Measurements from ENCODE around the gene CCDC102A.
A peak's percentile ranks its signal among the peaks of the same experiment; 100 is the strongest.
"Not testable (repeated sequence)": the region's sequence is repeated elsewhere in the genome, so short reads cannot be mapped to it uniquely, and the experiment has no call there.

CCDC102A gene

DNA sequence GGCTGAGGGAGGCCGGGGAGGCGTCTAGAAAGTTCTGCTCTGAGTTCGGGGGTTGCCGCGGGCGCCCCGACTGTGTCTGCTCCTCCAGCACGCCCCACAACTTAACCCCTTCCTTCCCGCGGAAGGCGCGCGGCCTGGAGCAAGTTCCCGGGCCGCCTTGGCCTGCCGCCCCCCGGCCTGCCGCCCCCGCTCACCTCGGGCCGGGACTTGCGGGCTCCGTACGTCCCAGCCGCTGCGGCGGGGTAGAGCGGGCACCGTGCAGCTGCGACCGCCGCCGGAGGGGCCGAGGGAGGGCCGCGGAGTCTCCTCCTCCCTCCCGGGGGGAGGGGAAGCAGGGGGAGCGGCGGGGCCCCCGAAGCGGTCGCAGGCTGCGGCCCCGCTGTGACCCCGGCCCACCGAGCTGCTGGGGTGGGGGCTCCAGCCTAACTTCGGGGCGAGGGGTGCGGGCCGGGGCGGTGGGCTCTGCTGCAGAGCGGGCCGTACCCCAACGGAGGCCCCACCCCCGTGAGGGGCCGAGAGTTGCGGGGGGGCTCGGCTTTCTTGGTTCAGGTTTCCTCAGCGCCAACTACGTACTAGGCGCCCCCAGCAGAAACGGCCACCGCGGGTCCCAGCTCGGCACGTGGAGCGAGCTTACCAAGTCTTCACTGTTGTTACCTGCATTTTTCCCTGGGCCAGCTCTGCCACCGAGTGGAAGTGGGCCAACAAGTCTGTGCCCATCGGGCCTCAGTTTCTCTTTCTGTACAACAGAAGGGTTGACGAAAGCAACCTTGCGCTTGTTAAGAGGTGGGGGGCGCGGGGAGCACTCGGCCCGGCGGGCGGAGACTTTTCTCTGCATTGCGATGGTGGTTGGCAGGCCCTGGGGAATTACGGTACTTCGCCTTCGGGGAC is at the start of gene CCDC102A:
CCDC102A (minus strand) TSS at position 266 of the 888 bp plus-strand sequence. CDS start 7,394 bp downstream, outside the sequence.
- peak in 2 of 4 experiments; percentile 28 to 40 for DNase-seq (ENCODE audit: low read depth in 4 of 4, low spot score in 1 of 4)

DNA sequence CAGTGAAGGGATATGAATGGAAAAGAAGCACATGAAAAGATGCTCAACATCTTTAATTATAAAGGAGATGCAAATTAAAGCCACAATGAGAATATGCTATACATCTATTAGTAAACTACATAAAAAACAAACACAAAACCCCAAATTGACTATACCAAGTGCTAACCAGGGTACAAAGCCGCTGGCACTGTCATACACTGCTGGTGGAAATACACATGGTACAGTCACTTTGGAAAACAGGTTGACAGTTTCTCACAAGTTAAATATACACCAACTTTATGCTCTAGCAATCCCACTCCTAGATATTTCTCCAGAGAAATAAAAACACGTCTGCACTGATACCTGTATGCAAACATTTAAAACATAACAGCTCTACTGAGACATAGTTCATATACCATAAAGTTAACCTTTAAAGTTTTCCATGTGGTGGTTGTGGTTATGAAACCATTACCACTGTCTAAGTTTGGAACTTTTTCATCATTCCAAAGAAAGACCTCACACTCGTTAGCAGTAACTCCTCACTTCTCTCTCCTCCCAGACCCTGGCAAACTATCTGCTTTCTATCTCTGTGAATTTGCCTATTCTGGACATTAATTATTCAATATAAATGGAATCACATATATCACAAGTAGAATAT is 48.8 kb upstream of the CCDC102A start:
- DNase-seq (ENCODE audit: low read depth in 4 of 4, low spot score in 1 of 4), result no peak

DNA sequence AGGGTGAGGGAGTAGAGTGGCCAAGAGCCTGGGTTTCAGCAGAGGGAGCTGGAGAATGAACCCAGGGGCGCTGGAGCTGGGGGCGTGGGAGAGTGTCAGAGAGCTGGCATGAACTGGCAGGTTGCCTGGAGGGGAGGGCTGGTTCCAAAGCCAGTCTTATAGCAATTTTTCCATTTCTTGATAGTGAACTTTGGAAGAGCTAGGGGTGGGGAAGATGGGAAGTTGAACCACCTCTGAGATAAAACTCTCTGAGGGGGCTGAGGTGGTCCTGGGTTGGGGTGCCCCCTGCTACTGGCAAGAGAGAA is 42.9 kb upstream of the CCDC102A start:
- DNase-seq (ENCODE audit: low read depth in 4 of 4, low spot score in 1 of 4), result no peak

DNA sequence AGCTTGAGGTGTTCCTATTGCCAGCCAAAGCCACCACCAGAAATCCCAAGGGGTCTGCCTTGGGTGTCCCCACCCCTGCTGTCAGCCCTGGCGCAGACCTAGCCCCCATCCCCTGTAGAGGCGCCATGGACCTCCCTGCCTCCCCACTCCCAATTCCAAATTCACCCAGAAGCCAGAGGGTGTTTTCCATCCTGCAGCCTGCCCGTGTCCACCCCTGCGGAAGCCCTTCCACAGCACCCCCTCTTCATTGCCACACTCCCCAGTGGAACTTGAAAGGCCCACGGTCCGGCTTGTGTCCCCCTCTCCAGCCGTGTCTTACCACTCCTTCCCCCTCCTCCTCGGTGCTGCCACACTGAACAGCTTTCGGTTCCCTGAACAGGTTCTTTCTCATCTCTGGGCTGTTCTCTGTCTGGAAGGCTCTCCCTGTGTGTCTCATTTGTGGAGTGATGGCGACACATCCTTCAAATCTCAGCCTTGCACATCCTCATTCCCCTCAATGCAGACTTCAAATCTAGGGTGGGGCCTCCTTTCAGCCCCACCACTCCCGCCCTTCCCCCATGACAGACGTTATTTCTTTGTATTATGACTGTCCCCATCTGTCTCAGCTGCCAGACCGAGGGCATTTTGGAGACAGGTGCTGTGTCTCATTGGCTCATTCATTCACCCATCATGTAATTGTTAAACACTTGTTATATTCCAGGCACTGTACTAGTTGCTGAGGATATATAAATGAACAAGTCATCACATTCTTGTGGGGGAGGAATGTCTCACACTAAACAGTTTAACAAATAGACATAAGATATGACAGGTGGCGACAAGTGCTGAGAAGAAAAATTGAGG is 42.4 kb upstream of the CCDC102A start:
- no peak for DNase-seq (ENCODE audit: low read depth in 4 of 4, low spot score in 1 of 4)

DNA sequence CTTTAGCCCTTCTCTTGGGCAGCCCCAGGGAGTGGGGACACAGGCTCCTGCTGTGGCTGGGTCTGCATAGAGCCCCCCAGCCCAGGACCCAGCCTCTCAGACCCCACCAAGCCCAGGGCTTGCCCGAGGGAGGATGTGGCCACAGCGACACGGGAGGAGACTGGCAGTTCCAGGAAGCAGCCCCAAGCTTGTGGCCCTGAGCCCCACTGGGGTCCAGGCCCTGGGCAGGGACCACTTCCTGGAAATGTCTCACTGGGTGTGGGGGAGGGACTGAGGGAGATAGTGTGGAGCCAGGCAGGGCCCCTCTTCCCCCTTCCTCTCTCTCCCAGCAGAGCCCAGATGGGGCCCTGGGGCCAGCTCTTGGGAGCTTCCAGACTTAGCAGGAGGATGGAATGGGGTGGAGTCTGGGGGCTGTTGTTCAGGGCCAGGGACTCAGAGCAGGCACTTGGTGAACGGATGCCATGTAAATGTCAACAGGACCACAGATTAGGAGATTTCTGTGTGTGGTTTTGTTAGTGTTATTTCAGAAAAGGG is 41.4 kb upstream of the CCDC102A start:
- no peak for DNase-seq (ENCODE audit: low read depth in 4 of 4, low spot score in 1 of 4)

DNA sequence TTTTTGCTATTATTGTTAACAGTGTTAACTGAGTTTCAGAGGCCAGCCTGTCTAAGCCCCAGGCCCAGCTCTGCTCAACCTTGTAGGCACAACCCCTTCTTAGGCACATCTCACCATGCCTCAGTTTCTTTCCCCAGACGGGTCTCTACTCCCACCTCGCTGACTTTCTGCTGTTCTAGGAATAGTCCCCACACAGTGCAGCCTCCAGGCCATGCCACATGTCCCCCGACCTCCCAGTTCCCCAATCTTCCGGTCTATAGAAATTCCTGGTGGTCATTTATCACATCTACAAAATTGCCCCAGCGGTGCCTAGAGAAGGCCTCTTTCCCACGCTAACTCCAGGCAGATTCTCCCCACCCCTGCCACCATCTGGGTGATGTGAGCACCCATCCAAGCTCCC is 40.8 kb upstream of the CCDC102A start:
- DNase-seq (ENCODE audit: low read depth in 4 of 4, low spot score in 1 of 4), result no peak

DNA sequence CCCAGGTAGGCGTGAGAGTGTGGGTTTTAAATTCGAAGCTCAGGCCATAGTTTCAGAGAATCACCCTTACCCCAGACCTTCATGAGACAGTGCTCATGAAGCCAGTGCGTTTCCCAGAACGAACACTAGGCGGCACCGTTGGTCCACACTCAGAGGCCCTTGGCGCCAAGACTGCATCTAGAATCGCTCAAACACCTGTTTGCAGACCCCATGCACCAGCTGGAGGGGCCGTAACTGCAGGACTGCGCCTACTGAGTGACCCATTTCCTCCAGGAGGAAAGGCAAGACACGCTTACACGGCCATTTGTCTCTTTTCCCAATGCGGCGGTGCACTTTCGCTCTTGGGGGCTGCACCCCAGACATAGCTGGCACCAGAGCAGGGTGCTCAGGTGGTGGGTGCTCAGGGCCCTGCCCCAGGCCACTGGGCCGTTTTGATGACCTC is 40.1 kb upstream of the CCDC102A start:
- peak; percentile 64 to 83 (median 74) for DNase-seq (ENCODE audit: low read depth in 4 of 4, low spot score in 1 of 4)

DNA sequence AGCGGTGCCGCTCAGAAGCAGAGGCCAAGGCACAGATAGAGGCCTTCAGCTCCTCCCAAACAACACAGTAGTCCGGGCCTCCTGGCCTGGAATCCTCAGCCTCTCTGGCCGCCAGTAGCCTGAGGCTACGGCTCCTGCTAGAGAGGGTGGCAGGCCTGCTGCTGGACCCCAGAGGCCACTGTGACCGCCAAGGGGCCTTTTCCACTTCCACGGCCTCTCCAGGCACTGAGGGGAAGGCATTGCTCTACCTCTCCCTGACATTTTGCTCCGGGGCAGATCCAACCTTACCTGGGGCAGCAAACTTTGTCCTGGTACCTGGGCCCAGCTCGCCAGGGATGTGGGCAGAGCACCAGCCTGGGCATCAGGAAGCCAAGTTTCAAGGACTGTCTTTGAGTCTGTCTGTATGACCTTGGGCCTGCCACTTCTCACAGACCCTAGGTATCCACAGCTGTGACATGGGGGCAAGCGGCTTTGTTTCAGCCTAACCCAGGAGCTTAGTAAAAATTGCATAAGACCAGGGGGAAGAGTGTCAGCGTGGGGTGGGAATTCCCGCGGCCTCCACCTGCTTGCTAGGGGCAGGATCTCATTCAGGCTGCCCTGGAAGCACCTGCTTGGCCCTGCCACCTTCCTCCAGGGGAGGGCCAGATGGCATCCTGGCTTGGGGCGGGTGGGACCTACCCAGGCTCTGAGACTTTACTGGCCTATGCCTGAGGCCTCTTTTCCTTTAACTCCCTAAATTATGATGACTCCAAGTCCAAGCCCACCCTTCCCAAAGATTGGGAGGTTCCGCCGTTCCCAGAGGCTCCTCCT is 39.3 kb upstream of the CCDC102A start:
- DNase-seq (ENCODE audit: low read depth in 4 of 4, low spot score in 1 of 4), result no peak

DNA sequence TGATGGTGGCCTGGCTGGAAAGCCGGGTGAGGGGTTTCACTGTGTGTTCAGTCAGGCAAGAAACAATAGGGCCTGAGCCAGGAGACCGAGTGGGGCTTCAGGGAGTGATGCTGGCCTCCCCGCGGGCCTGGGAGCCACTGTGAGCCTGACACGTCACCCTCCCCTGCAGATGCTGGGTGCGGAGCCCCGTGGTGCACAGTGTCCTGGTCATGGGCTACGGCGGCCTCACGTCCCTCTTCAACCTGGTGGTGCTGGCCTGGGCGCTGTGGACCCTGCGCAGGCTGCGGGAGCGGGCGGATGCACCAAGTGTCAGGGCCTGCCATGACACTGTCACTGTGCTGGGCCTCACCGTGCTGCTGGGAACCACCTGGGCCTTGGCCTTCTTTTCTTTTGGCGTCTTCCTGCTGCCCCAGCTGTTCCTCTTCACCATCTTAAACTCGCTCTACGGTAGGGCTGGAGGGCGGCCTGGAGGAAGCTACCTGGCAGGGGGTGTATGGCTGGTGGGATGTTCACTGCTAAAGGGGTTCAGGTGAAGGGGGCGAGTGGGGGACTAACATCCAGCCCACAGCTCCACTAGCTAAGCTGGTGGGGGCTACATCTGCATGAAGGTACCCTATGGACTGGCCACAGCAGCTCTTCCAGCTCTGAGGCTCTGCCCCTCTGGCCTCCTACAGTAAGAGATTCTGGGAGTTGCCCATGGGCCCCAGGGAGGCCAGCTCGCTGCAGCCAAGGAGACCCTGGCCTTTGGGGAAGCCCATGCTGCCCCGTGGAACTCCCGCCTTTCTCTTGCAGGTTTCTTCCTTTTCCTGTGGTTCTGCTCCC is 38.5 kb upstream of the CCDC102A start:
- DNase-seq (ENCODE audit: low read depth in 4 of 4, low spot score in 1 of 4), result no peak

DNA sequence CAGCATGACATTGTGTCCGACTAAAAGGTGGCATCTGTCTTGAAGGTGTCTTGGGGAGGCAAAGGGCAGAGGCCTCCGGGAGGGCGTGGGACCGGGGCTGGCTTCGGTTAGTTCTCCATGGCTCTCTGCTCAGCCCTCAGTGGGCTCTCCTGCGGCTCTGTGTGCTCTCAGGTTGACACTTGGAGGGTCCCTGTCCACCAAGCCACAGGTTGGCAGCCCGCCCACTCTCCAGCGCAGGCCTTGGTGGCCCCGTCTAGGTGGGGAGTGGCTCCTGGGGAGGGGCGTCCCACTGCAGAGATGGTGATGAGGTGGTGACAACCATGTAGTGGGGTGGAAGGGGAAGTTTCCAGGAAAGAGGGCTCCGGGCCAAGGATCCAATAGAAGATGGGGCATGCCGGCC is 37.7 kb upstream of the CCDC102A start:
- no peak for DNase-seq (ENCODE audit: low read depth in 4 of 4, low spot score in 1 of 4)

DNA sequence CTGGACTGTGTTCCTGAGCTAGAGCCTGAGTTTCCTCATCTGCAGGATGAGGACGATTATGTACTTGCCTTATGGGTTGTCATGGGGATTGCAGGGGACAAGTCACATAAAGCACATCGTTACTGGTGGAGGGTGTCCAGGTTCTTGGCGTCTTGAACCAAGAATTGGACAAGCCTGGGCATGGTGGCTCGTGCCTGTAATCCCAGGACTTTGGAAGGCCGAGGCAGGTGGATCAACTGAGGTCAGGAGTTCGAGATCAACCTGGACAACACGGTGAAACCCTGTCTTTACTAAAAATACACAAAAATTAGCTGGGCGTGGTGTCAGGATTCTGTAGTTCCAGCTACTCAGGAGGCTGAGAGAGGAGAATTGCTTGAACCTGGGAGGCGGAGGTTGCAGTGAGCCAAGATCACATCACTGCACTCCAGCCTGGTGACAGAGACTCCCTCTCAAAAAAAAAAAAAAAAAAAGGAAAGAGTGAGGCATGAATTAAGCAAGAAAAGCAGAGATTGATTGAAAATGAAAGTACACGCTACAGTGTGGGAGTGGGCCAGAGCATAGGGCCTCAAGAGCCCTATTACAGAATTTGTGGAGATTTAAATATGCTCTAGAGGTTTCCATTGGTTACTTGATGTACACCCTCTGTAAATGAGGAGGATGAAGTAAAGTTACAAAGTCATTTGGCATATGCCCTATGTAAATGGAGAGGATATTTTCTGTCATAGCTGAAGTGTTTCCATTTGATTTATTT is 36.8 kb upstream of the CCDC102A start:
- no peak for DNase-seq (ENCODE audit: low read depth in 4 of 4, low spot score in 1 of 4)

DNA sequence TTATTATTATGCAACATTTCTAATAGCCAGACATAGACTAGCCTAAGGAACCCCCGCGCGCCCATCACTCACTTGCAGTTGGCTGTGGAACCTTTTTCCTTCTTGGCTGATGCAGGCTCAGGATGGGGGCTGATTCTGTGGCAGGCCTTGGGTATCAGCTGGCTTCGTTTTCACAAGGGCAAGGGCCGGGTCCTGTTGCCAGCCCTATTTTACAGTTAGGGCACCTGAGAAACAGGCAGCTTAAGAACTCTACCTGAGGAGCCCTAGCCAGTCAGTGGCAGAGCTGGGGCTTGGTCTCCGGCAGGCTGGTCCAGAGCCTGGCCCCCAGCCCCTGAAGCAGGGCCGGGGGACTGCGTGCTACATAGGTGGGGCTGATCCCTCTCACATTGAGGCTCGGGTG is 34.7 kb upstream of the CCDC102A start:
- no peak for DNase-seq (ENCODE audit: low read depth in 4 of 4, low spot score in 1 of 4)

DNA sequence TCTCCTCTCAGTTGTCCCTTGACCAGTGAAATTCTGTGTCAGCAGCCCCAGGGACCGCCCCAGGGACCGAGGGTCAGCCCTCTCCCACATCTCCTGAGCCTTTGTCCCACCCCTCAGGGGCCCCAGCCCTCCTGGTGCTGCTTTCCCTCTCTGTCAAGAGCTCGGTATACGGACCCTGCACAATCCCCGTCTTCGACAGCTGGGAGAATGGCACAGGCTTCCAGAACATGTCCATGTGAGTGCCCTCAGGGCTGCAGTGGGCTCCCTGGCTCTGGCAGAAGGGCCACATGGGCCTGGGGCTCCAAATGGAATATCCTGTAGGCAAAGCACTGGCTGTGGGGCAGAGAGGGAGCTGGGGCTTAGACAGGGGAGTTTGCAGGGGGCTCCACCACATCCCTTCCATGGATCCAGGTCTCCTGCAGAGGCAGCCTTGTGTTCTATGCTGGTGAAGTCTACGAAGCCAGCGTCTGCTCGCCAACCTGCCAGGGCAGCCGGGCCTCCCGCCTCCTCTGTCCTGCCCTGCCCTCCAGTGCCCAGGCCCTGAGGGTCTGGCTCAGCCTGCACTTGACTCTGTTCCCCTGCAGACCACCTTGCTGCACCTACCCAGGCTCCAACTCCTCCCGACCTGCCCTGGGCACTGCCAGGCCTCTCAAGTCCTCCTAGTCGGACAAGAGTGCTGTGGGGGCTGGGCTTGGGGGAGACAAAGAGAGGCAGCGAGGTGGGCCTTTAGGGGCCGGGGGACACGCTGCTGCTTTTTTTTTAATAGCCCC is 34.1 kb upstream of the CCDC102A start:
- no peak for DNase-seq (ENCODE audit: low read depth in 4 of 4, low spot score in 1 of 4)

DNA sequence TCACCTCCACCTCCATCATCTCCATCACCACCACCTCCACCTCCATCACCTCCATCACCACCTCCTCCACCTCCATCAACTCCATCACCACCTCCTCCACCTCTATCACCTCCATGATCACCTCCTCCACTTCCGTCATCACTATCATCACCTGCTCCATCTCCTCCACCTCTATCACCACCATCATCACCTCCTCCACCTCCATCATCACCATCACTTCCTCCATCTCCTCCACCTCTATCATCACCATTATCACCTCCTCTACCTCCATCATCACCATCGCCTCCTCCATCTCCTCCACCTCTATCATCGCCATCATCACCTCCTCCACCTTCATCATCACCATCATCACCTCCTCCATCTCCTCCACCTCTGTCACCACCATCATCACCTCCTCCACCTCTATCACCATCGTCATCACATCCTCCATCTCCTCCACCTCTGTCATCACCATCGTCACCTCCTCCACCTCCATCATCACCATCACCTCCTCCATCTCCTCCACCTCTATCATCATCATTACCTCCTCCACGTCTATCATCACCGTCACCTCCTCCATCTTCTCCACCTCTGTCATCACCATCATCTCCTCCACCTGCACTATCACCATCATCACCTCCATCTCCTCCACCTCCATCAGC is 33.1 kb upstream of the CCDC102A start:
- DNase-seq (ENCODE audit: low read depth in 4 of 4, low spot score in 1 of 4), result no peak

DNA sequence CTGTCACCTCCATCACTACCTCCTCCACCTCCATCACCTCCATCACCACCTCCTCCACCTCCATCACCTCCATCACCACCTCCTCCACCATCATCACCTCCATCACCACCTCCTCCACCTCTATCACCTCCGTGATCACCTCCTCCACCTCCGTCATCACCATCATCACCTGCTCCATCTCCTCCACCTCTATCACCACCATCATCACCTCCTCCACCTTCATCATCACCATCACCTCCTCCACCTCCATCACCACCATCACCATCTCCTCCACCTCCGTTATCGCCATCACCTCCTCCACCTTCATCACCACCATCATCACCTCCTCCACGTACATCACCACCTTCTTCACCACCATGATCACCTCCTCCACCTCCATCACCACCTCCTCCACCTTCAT is 32.4 kb upstream of the CCDC102A start:
- not testable (repeated sequence) for DNase-seq (ENCODE audit: low read depth in 4 of 4, low spot score in 1 of 4)

DNA sequence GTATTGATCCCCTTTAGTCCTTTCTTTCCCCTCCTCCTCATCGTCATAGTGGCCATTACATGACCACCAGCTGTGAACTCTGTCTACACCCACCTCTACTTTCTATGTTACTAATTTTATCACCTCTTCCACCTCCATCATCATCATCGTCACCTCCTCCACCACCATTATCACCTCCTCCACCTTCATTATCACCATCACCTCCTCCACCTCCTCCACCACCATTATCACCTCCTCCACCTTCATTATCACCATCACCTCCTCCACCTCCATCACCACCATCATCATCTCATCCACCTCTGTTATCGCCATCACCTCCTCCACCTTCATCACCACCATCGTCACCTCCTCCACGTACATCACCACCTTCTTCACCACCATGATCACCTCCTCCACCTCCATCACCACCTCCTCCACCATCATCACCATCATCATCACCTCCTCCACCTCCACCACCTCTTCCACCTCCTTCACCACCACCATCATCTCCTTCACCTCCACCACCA is 31.9 kb upstream of the CCDC102A start:
- no peak for DNase-seq (ENCODE audit: low read depth in 4 of 4, low spot score in 1 of 4)

DNA sequence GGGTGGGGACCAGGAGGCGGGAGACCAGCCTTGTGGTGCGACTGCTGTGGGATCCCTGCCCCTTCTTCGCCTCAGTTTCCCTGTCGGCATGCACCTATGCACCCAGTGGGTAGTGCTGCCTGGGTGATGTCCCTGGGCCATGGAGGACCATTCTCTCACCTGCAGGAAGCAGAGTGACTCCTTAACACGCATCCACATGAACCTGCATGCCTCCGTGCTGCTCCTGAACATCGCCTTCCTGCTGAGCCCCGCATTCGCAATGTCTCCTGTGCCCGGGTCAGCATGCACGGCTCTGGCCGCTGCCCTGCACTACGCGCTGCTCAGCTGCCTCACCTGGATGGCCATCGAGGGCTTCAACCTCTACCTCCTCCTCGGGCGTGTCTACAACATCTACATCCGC is 31.3 kb upstream of the CCDC102A start:
- DNase-seq (ENCODE audit: low read depth in 4 of 4, low spot score in 1 of 4), result no peak

DNA sequence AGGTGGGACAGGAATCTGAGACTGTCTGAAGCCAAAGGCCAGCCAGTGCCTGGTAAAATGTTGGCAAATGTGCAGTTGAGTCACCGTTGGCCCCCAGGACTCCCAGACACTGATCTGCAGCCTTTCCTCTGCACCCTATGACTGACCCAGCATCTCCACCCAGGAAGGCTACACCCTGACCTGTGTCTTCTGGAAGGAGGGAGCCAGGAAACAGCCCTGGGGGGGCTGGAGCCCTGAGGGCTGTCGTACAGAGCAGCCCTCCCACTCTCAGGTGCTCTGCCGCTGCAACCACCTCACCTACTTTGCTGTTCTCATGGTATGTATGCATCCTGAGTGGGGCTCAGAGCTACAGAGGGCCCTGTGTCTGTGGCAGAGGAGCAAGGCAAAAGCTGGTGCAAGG is 30.1 kb upstream of the CCDC102A start:
- DNase-seq (ENCODE audit: low read depth in 4 of 4, low spot score in 1 of 4), result no peak
